Transverse colon (tissue), 4 donors: ENCODE results near the gene IFRD2.
A peak's percentile ranks its signal among the peaks of the same experiment; 100 is the strongest.

Experiments used
- POLR2AphosphoS5 ChIP-seq, 3 donors: sonication (generic); formaldehyde crosslinking; IDR thresholded peaks; one replicate each; pipeline ENCODE4 v1.6.1; 2016; ENCODE audit warnings: antibody characterized with exemption in 3 of 3
- TF ChIP-seq, protein P1 (sequence below), 5 experiments: fragments of 200-600 bp in 3 of 5; fragments of 450-650 bp in 2 of 5; sonication (generic) in 3 of 5; IDR thresholded peaks; 1 replicate in 2 of 5; 2 replicates in 3 of 5; pipeline ENCODE4 v1.5.1; 2016 to 2017; ENCODE audit warnings: antibody characterized with exemption in 5 of 5, inconsistent platforms in 3 of 5, mild to moderate bottlenecking in 2 of 5, moderate library complexity in 1 of 5

DNA sequence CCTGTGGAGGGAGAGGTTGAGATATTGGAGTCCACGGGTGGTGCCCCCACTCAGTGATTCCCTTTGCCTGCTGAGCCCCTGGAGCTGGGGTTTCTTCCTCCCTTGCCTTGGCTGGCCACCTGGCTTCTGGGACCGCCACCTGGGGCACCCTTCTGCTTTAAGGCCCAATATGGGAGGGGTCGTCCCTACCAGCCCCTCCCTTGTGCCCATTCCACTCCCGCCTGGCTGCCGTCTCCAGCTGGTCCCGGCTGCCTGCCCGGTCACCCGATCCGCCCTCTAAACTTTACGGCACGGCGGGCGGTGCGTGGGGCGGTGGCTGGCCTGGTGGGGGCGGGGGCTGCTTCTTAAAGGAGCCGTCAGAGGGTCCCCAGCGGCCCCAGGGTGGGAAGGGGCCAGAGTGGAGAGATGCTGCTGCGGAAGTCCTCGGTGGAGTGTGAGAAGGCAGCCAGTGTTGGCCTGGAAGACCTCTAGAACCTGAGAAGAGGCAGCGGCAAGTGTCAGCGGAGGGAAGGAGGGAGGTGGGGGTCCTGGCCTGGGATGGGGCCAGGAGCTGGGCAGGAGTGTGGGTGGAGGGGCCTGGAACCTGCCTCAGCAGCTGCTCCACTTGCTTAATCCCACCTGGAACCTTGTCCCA, 24.8 kb downstream of the IFRD2 start:
- TF ChIP-seq, protein P1, sequence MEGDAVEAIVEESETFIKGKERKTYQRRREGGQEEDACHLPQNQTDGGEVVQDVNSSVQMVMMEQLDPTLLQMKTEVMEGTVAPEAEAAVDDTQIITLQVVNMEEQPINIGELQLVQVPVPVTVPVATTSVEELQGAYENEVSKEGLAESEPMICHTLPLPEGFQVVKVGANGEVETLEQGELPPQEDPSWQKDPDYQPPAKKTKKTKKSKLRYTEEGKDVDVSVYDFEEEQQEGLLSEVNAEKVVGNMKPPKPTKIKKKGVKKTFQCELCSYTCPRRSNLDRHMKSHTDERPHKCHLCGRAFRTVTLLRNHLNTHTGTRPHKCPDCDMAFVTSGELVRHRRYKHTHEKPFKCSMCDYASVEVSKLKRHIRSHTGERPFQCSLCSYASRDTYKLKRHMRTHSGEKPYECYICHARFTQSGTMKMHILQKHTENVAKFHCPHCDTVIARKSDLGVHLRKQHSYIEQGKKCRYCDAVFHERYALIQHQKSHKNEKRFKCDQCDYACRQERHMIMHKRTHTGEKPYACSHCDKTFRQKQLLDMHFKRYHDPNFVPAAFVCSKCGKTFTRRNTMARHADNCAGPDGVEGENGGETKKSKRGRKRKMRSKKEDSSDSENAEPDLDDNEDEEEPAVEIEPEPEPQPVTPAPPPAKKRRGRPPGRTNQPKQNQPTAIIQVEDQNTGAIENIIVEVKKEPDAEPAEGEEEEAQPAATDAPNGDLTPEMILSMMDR (IDR thresholded peaks at IDR 0.05), result no peak
- TF ChIP-seq POLR2AphosphoS5 (IDR thresholded peaks at IDR 0.05), result peak; percentile 72 to 89 (median 82)
